ENCODE data around the gene BOLA2B.
A peak's percentile ranks its signal among the peaks of the same experiment; 100 is the strongest.
"Not testable (repeated sequence)": the region's sequence is repeated elsewhere in the genome, so short reads cannot be mapped to it uniquely, and the experiment has no call there.

BOLA2B gene

GRCh38 chr16:30184096-30184890, 9.2 kb downstream of the BOLA2B start:
- peak; percentile 70 for DNase-seq

DNA sequence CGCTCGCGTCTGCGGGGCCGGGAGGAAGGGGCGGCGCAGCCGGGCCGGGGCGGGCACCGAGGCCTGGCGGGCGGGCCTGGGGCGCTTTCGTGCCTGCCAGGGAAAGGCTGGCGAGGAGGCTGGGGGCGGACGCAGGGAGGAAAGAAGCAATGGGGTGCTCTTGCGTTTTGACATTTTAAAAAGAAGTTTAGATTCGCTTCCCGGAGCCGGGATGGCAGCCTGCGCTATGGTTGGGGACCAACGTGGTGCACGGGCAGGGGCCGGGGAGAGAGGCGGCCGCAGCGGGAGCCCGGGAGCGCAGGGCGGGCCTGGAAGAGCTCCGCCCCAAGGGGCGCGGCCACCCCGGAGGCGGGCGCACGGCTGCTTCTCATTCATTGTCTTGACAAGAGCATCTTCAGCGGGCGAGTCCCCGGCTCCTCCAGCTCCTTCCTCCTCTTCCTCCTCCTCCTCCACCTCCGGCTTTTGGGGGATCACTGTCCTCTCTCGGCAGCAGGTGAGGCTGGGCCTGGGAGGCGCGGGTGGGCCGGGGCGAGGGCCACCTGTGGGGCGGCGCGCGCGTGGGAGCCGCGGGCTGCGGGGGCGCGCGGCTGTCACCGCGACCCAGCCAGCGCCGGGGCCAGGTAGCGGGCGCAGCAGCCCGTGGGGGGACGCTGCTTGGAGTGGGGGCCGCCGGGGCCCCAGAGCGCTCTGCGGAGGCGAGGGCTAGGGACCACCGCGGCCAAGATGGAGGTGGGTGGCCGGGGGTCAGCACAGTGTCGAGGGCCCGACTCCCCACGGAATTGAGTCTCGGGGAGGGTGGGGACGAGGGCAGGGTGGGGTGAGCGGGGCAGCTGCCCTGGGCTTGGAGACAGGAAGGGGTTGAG, 10.0 kb downstream of the BOLA2B start, which contains the start of gene CORO1A:
Gene CORO1A (plus strand): TSS at position 370 of the 863 bp plus-strand sequence. CDS start 1,608 bp downstream, outside the sequence.
- DNase-seq: peak; percentile 87

GRCh38 chr16:30180741-30181140, 12.7 kb downstream of the BOLA2B start:
- DNase-seq: no peak

DNA sequence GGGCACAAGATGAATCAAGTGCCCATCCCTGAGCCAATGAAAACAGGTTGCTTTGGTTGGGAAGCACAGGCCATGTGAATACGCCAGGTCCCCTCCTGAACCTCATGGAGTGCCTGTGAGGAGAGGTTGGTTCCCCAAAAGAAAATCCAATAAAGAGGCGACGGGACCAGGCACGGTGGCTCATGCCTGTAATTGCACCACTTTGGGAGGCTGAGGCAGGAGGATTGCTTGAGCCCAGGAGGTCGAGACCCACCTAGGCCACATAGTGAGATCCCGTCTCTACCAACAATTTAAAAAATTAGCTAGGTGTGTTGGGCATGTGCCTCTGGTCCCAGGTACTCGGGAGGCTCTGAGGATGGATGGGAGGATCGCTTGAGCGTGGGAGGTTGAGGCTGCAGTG, 13.5 kb downstream of the BOLA2B start:
- no peak for DNase-seq

- no peak for DNase-seq
Observed at GRCh38 chr16:30179195-30179594, 14.3 kb downstream of the BOLA2B start.

GRCh38 chr16:30176876-30177275, 16.6 kb downstream of the BOLA2B start:
- DNase-seq: not testable (repeated sequence)

GRCh38 chr16:30173054-30173453, 20.4 kb downstream of the BOLA2B start:
- DNase-seq: no peak

DNA sequence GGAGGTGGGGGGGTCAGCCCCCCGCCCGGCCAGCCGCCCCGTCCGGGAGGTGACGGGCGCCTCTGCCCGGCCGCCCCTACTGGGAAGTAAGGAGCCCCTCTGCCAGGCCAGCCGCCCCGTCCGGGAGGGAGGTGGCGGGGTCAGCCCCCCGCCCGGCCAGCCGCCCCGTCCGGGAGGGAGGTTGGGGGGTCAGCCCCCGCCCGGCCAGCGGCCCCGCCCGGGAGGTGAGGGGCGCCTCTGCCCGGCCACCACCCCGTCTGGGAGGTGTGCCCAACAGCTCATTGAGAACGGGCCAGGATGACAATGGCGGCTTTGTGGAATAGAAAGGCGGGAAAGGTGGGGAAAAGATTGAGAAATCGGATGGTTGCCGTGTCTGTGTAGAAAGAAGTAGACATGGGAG, 23.3 kb downstream of the BOLA2B start:
- not testable (repeated sequence) for DNase-seq

- DNase-seq: not testable (repeated sequence)
Observed at GRCh38 chr16:30169416-30169815, 24.1 kb downstream of the BOLA2B start.

GRCh38 chr16:30168746-30169145, 24.7 kb downstream of the BOLA2B start:
- DNase-seq: not testable (repeated sequence)

DNA sequence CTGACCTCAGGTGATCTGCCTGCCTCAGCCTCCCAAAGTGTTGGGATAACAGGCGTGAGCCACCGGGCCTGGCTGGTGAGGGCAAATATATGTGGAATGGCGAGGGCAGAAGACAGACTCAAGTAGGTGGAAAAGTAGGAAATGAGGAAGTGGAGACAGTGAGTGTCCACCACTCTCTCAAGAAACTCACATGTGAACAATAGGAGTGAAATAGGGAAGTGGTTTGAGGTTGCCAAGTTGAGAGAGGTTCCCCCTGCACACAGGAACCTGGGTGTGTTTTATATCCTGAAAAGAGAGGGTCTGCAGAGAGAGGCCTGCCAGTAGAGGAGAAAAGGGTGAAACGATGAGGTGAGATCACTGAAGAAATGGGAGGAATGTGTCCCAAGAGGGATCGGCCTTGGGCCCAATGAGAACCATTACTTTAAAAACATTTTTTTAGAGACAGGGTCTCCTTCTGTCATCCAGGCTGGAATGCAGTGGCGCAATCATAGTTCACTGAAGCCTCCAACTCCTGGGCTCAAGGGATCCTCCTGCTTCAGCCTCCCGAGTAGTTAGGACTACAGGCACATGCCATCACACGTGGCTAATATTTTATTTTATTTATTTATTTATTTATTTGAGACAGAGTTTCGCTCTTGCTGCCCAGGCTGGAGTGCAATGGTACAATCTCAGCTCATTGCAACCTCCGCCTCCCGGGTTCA, 27.1 kb downstream of the BOLA2B start:
- no peak for DNase-seq

DNA sequence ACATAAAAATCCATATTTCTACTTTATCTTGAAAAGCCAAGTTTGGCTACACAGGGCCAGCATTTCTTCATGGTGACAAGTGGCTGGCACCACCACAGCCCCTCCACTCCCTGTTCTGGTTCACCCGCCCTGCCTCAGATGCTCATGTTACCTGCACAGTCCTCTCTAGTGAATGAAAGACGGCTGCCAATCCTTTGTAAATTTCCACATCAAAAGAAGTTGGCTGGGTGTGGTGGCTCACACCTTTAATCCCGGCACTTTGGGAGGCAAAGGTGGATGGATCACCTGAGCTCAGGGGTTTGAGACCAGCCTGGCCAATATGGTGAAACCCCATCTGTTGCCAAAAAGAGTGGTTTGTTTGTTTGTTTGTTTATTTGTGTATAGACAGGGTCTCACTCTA, 29.9 kb downstream of the BOLA2B start:
- no peak for DNase-seq

DNA sequence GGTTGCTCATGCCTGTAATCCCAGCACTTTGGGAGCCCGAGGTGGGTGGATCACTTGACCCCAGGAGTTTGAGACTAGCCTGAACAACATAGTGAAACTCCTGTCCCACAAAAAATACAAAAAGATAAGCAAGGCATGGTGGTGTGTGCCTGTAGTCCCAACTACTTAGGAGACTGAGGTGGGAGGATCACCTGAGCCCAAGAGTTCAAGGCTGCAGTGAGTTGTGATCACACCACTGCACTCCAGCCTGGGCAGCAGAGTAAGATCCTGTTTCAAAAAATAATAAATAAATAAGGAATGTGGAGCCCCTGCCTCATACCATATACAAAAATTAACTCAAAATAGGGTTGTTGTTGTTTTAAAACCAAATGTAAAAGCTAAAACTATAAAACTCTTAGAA, 36.3 kb downstream of the BOLA2B start:
- no peak for DNase-seq

DNA sequence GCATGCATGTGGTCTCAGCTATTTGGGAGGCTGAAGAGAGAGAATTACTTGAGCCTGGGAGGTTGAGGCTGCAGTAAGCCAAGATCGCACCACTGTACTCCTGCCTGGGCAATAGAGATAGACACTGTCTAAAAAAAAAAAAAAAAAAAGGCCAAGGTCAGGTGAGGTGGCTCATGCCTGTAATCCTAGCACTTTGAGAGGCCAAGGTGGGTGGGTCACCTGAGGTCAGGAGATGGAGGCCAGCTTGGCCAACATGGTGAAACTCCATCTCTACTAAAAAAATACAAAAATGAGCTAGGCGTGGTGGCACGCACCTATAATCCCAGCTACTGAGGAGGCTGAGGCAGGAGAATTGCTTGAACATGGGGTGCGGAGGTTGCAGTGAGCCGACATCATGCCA, 38.3 kb downstream of the BOLA2B start:
- DNase-seq: no peak

DNA sequence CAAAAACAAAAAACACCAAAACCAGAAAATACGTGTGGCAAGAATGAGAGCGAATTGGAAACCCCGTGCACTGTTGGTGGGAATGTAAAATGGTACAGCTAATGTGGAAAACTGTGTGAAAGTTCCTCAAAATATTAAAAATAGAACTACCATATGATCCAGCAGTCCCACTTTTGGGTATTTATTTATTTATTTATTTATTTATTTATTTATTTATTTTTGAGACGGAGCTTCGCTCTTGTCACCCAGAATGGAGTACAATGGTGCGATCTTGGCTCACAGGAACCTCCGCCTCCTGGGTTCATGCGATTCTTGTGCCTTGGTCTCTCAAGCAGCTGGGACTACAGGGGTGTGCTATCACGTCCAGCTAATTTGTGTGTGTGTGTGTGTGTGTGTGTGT, 40.9 kb downstream of the BOLA2B start:
- DNase-seq: no peak

DNA sequence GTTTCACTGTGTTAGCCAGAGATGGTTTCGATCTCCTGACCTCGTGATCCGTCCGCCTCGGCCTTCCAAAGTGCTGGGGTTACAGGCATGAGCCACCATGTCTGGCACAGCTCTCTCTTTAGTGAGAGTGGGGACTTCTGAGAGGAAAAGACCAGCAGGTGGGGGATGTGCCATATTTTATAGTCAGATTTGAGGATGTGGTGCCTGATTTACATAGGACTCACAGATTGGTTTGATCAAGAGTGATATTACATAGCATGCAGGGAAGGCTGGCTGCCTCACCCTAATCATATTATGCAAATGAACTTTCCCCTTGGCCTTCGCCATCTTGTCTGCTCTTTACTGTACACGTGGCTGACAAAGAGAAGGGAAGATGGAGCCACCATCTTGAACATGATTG, 42.4 kb downstream of the BOLA2B start:
- no peak for DNase-seq

- DNase-seq: no peak
Observed at GRCh38 chr16:30149250-30149930, 44.1 kb downstream of the BOLA2B start.

DNA sequence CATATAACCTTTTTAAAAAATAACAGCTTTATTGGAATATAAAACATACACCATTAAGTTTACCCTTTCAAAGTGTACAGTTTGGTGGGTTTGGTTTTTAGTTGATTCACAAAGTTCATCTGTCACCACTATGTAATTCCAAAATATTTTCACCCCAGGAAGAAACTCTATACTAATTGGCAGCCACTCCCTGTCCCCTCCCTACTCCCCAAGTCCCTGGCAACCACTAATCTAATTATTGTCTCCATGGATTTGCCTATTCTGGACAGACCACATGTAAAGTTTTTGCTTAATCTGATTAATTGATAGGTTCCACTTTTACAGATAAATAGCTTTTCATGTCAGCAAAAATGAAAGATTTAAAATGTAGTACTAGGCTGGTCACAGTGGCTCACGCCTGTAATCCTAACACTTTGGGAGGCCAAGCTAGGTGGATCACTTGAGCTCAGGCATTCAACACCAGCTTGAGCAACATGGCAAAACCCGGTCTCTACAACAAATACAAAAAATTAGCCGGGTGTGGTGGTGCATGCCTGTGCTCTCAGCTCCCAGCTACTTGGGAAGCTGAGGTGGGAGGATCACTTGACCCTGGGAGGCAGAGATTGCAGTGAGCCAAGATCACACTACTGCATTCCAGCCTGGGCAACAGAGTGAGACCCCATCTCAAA, 45.5 kb downstream of the BOLA2B start:
- no peak for DNase-seq

- no peak for DNase-seq
Observed at GRCh38 chr16:30145657-30146056, 47.8 kb downstream of the BOLA2B start.

- no peak for DNase-seq
Observed at GRCh38 chr16:30144917-30145316, 48.5 kb downstream of the BOLA2B start.

DNA sequence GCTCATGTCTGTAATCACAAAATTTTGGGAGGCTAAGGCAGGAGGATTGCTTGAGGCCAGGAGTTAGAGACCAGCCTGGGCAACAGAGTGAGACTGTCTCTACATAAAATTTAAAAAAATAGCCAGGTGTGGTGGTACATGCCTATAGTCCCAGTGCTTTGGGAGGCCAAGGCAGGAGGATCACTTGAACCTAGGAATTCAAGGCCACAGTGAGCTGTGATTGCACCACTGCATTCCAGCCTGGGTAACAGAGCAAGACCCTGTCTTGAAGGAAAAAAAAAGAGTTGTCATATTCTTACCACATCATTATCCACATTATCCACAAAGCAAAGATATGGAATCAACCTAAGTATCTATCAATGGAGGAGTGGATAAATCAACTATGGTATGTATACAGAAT, 49.4 kb downstream of the BOLA2B start:
- no peak for DNase-seq

DNA sequence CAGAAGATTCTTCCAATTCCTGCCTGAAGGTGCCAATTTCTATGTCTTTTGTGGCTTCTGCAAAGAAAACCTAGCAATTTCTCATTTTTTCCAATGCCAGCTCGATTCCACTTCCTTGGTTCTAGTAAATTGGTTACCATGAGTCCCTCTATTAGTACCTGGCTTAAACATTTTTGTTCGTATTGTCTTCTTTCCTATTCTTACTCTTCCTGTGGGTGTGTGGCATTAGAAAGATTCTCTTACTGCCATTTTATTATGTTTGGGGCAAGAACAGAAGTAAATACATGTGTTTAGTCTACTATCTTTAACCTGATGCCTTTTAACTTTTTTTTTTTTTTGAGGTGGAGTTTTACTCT, 50.1 kb downstream of the BOLA2B start:
- no peak for DNase-seq
